NCI-H146 treated with DMSO at 0.1 percent for 48 hours (cell line): ENCODE results near the gene DMC1.
"Not testable (repeated sequence)": the region's sequence is repeated elsewhere in the genome, so short reads cannot be mapped to it uniquely, and the experiment has no call there.

Source experiments
- DNase-seq: peaks from one replicate; lab custom pipeline; 2025; ENCODE audit not compliant: unreplicated experiment; lab: John Stamatoyannopoulos, UW

Gene DMC1, protein sequence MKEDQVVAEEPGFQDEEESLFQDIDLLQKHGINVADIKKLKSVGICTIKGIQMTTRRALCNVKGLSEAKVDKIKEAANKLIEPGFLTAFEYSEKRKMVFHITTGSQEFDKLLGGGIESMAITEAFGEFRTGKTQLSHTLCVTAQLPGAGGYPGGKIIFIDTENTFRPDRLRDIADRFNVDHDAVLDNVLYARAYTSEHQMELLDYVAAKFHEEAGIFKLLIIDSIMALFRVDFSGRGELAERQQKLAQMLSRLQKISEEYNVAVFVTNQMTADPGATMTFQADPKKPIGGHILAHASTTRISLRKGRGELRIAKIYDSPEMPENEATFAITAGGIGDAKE

DNA sequence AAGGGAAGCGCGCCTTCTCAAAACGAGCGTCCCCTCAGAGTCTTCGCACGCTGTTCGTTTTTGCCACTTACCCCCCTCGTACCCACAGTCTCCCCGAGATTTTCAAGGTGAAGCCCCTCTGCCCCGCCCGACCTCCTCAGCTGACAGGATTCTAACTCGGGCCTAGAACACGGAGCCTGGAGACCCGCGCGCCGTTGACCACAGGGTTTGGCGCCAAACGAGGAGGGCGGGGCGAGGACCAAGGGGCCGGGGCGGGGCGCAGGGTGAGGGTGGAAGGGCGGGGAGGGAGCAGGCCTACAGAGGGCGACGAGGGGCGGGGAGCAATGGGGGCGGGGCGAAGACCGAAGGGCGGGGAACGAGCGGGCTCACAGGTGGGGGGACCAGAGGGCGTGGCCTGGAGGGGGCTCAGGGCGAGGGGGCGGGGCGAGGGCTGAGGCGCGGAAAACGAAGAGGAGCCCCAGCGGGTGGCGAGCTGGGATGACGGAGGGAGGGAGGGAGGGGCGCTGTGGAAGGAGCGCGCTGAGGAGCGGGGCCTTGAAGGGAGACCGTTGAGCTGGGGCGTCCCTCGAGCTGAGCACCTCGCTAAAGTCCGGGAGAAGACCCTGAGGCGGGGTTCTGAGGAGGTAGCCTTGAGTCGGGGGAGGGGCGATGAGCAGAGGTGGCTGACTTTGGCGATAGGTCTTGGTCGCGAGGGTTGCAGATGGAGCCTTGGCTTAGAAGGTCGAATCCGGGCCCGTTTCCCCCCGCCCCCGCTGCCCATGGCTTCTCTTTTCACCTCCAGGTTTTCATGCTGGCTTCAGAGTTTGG, at the start of gene DMC1:
DMC1 (minus strand) TSS at position 212 of the 807 bp plus-strand sequence. CDS start 1,927 bp downstream, outside the sequence.
- DNase-seq, result peak; percentile 75

DNA sequence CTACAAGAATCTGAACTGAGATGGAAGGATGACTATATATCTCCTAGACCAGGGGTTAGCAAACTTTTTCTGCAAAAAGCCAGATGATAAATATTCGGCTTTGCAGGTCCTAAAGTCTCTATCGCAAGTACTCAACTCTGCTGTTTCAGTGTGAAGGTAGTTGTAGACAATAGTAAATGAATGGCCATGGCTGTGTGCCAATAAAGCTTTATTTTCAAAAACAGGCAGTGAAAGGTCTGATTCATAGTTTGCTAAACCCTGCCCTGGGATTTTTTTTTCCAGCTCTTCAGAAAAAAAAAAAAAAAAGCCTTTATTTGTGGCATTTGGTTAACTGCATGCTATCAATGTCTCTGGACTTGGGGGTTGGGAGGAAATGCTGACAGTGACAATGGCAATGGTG, 48.7 kb upstream of the DMC1 start:
- no peak for DNase-seq

DNA sequence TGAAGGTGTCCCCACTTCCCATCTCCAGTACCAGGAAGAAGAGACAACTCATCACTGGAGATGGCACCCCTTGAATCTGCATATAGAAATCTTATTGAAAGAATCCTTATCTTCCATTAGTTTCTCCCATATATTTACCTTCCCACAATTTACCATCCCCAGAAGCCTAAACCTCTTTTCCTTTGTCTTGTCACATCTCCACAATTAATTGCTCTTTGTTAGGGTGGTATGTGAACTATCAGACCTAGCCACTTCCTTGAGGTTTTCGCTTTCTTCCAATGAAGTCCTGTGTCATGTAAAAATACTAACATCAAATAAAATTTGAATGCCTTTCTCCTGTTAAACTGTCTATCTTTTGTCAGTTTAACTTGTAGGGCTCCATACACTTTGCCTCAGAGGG, 48.3 kb upstream of the DMC1 start:
- no peak for DNase-seq

DNA sequence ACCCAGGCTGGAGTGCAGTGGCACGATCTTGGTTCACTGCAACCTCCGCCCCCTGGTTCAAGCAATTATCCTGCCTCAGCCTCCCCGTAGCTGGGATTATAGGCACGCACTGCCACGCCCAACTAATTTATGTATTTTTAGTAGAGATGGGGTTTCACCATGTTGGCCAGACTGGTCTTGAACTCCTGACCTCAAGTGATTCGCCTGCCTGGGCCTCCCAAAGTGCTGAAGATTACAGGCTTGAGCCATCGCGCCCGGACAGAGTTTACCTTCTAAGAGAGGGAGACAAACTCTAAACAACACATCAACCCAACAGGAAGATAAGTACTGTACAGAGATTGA, 45.1 kb upstream of the DMC1 start:
- not testable (repeated sequence) for DNase-seq

DNA sequence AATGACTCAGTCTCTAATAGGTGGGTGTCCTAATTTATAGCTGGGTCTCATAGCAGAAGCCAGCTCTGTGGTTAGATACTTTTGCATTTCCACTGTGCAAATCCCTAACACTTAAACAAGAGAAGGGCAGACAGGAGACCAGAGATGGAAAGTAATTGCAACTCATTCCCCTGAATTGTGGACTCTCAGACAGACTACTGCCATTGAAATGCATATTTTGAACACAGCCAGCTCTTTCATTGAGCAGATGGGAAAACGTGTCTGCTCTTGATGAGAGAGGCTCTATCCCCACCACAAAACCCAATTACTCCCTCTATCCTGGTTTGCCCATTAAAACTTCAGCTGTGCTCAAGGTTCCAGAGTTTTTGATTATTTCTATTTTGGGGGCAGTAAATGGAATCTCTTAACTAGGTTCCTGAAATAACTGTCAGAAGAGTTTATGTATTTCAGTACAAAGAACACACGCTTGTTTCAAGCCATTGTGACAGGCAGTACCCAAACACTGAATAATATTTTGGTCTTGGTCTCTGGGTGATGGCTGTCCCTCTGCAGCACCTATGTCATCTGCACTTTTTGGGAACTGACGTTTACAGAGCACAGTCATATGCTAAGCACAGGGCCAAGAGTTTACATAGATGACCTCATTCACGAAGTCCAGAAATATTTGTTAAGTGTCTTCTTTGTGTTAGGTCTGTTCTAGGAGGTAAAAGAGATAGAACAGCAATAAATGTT, 44.5 kb upstream of the DMC1 start:
- DNase-seq, result no peak

DNA sequence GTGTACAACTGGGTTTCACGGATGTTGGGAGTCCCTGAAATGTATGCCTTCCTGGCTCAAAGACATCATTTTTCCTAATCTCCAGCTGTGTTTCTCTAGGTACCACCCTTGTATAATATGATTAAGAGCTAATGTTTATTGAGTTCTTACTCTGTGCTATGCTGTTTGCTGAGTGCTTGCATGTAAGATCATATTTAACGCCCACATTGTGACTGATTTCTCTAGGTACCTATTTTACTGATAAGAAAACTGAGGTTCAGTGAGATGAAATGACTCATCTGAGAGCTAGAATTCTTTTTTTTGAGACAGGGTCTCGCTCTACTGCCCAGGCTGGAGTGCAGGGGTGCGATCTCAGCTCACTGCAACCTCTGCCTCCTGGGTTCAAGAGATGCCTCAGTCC, 43.6 kb upstream of the DMC1 start:
- no peak for DNase-seq

DNA sequence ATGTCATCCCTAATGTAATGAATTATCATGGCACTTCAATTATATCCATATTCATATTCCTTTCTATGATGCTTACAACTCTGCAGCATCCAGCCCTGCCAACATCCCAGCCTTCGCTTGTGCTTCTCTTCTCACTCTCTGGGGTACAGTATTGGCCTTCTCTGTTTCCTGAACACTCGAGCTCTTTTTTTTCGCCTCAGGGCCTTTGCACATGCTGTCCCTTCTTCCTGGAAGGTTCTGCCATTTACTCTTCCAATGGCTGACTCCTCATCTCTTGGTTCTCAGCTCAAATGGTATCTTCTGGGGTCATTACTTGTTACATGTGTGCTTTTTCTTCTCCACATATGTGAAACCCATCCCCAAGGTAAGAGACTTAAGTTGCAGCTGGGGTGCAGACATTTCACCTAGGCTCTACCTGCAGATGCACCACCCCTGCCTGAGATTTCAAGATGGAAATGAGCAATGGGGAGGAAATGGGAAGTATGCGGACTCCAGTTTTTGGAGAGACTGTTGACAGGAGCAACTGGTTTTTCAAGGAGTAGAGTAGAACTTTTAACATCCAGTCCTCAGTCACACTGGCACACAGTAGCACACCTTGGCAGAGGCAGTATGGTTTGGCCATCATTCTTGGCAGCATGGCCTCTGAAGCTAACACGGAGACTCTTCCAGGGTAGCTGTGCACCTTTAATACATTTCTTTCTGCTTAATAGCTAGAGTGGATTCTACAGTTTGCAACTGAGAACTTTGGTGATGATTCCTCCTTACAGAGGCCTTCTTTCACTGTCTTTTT, 42.4 kb upstream of the DMC1 start:
- no peak for DNase-seq

DNA sequence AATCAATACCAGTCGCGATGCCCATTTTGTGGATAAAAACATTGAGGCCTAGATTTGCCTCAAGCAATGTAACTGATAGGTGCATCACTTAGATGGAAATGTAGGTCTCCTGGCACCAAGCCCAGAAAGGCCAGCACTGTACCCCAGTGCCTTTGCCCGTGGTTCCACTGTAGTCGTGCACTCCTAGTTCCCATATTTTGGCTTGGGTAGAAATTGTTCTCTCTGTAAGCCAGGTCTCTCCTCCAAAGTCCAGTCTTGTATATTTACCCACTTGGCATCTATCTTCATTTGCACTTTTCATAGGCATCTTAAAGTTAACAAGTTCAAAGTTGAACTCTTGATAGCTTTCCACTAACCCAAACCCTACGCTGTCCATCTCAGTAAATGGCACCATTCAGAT, 41.6 kb upstream of the DMC1 start:
- no peak for DNase-seq

DNA sequence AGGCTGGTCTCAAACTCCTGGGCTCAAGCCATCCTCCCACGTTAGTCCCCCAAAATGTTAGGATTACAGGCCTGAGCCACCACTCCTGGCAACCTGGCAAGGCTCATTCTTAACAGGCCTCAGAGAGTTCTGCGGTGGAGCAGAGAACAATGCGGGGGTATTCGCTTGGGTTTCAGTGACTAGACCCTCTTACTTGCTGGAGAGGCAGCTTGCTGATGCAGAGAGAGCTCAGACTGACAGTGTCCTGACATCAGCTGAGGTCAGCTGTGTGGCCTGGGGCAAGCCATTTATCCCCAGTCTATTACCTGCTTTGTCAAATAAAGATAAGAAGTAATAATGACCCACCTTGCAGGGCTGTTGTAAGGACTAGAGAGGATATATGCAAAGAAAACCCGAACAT, 40.3 kb upstream of the DMC1 start:
- peak; percentile 70 for DNase-seq

DNA sequence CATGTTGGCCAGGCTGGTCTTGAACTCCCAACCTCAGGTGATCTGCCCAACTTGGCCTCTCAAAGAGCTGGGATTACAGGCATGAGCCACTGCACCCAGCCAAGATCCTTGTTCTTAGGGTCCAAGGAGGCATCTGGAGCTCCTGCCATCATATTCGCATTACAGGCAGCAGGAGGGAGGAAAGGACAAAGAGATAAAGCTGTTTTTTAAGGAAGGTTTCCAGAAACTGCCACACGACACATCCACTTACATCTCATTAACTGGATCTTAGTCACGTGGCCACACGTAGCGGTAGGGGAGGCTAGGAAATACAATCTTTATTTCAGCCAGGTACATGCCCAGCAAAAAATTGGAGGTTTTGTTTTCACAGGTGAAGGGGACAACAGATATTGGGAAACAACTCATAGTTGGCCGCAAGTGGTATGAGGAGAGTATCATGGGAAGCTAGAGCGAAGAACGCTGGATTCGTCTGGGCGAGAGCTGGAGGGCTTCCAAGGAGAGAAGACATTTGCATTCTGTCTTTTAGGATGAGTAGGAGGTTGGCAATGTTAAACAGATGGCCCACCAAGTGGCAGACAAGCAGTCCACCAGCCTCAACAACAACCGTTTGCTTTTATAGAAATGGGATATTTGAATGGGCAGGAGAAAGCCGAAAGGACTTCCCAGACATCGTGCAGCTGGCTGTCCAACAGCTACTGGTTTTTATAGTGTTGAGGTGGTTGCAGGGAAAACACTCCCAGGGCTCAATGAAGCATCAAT, 39.2 kb upstream of the DMC1 start:
- DNase-seq, result no peak

DNA sequence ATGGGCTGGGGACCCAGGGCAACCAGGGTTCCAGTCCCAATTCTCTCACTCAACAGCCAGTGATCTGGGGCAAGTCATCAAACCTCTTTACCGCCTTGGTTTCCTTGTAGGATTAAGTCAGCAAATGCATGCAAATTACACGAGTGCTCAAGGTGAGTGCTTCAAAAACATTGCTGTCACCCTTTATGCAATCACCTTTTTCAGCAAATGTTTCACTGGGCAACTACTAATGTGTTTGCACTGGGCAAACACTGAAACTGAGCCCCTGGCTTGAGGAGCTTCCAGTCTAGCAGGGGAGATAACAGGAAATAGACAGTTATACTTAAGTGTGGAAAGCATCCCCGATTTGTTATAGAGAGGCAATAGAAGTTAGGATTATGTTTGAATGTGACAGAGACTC, 37.7 kb upstream of the DMC1 start:
- DNase-seq, result no peak

DNA sequence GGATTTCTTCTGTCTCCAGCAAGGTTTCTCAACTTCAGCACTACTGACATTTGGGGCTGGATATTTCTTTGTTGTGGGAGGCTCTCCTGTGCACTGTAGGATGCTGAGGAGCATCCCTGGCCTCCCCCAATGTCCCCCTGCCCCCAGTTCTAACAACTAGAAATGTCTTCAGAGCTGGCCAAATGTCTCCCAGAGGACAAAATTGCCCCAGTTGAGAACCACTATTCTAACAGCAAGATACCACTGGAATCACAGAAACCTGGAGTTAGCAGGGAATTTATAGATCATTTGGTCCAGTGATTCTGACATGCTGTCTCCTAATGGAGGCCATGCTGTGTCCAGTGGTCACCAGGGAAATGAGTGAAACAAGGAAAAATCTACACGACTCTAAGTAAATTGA, 32.2 kb upstream of the DMC1 start:
- DNase-seq, result no peak

DNA sequence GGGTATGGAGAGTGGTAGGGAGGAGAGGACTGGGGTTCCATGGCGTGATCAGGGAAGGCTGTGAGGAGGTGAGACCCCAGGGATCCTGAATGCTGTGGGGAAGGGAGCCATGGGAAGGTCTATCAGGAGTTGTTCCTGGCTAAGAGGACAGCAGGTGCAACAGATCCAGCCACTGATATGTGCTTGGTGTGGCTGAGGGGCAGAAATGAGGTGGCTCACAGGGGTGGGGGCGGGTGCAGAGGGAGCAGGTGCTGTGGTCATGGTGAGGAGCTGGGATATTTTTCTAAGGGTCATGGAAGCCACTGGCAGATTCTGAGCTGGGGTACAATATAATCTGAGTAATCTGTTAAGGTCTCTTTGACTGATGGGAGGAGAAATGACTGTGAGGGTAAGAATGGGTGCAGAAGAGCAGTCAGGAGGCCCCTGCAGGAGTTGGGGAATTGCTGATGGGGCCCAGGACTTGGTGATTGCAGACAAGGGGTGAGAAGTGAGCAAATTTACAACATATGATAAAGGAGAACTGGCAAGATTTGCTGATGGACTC, 31.3 kb upstream of the DMC1 start:
- DNase-seq, result no peak

DNA sequence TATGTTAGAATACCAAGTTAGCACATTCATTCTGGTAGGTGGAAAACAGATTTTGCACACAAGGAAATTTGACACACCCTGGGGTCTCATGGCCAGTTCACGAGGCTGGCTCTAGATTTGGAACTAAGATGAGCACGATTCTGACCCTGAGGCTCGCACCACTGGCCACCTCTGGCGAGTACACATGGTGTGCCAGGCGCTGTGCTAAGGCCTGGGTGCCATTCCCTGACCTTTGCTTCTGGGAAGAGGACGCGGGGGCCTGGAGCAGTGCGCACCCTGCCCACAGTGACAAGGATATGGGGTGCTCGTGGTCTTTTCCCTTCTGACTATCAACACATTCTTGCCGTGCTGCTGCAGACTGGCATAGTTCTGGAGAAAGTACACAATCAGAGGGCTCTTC, 29.5 kb upstream of the DMC1 start:
- no peak for DNase-seq

DNA sequence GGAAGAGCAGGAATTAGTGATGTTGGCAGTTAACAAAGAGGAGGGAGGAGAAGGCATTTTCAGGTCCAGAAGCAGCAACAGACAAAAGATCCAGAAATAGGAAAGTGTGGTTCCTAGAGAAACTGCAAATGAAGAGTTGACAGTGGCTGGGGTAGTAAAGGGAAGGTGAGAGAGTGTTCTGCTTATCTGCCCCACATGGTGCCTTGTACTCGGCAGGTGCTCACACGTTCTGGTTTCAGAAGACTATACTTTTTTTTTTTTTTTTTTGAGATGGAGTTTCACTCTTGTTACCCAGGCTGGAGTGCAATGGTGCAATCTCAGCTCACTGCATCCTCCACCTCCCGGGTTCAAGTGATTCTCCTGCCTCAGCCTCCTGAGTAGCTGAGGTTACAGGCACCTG, 12.9 kb upstream of the DMC1 start:
- not testable (repeated sequence) for DNase-seq

DNA sequence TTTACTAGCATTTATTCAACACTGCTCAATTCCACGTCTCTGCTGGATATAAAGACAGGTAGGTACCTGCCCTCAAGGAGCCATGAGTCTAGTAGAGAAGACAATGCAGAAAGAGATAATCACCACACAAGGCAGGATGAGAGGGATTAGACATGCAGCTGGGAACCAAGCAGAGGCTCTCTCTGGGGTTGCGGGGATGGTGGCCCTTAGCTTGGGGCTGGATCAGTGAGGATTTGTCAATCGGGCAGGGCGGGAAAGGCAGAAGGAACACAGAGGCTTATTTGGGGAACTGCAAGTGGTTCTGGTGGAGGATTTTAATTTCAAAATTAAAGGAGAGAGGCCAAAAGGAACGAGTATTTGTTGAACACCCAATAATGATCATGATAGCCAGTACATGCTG, 8.5 kb upstream of the DMC1 start:
- DNase-seq, result no peak

DNA sequence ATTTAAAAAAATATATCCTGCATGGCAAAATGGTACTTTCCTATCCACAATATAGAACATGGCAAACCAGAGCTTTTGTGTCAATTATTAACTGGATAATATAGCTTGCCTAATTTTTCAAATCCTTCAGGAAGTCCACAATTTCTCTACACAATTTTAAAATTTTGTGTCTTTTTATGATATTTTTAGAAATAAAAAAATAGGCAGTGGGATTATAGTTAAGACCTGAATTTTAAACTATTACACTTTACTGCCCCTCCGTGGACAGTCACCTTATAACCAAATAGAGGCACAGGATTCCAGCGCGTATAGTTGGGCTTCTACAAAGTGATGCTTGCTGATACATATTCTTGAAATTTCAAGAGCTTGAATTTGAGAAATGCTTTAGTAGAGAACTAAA, 2.1 kb upstream of the DMC1 start:
- DNase-seq, result peak; percentile 4

DNA sequence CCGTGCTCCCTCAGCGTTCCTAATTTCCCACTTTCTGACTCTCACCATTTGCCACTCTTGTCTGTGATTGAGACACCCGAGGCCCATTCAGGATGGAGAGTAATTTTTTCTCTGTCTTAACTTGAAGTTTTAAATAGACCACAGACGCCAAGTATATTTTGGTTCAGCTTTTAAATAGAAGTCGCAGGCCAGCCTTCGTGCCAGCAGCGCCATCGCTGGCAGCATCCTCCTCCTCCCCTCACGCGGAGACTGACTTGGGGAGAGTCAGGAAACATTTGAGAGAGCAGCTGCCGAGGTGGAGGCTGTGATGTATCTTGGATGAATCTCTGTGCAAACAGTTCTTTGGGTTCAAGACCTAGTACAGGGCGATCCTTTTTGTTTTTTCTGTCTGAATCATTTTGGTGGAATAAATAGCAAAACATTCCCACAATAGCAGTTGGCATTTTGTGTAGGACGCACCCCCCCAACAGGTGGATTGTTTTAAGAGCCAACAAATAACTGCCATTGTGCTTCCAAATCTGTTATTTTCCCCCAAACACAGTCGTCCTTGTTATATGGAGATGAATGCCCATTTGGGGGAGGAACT, 889 bp upstream of the DMC1 start:
- DNase-seq, result peak; percentile 51

DNA sequence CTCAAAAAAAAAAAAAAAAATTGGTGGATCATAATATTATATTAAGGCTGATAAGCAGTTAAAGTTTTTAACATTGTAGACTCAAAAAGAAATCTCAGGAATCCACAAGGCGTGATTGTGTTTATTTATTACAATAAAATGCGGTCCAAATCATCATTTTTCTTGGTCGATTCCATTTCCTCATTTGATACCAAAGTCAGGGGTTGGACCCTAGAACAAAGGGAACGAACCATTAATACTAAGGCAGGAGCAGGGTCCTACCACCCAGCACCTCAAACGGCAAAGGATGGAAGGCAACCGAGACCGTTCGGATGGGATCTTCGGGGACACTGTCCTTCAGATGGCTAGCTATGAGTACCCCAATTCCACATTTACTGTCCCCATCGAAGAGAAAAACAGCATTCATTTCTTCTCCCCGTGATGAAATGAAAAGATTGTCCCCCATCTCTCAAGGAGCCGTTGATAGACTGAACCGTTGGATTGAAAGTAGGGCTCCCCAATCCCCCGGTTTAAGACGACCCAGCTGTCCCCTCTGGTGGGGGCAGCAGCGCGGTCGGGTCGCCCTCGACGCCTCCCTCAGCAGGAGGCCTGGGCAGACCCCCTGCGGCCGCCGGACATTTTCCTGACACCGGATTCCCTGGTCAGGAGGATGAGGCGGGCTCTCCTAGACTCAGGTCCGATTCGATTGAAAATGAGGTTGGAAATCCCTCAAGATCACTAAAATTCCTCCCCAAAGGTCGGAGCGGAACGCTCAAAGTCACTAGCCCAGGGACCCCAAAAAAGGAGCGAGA, 607 bp downstream of the DMC1 start:
- peak; percentile 5 for DNase-seq
